Choroid plexus epithelial cell (primary cell): Measurements from ENCODE around the gene TAF3.

Source experiments
- DNase-seq: peaks from one replicate; pipeline ENCODE4 v3.0.0-alpha.2; 2010; ENCODE audit warnings: low read depth
- H3K4me3 ChIP-seq: 2 replicates; pipeline ENCODE4 v1.5.1; 2011; ENCODE audit warnings: low read depth, mild to moderate bottlenecking, control low read depth, low read length, moderate library complexity
- TF ChIP-seq, protein P1 (sequence below): conservative IDR thresholded peaks from 2 replicates; pipeline ENCODE4 v1.5.1; 2011; ENCODE audit warnings: low read depth, mild to moderate bottlenecking, control low read depth, inconsistent platforms, low read length, moderate library complexity

TAF3 gene

DNA sequence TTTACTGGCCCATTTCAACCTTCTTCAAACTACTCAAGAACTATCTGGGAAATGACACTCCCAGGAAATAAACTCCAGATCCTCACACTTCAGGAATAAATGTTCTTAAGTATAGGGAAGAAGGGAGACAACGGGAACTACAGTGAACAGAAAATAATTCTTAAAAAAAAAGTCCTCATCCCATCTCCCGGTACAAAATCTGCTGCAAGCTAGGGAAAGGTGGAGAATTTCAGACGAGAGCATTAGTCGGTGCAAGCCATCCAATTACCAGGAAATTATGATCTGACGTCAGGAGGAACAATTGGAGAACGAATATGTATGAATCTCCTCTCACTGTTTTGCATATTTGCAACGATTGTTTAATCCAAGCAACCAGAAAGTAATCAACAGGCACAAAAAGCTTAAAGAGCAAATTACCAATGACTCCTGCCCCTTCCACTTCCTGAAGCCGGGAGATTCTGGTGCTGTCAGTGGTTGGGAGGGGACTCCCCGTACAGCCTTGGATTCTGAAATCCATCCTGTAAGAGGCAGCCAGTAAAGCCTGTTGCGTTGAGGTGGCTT is 221.1 kb downstream of the TAF3 start:
- TF ChIP-seq, protein P1, sequence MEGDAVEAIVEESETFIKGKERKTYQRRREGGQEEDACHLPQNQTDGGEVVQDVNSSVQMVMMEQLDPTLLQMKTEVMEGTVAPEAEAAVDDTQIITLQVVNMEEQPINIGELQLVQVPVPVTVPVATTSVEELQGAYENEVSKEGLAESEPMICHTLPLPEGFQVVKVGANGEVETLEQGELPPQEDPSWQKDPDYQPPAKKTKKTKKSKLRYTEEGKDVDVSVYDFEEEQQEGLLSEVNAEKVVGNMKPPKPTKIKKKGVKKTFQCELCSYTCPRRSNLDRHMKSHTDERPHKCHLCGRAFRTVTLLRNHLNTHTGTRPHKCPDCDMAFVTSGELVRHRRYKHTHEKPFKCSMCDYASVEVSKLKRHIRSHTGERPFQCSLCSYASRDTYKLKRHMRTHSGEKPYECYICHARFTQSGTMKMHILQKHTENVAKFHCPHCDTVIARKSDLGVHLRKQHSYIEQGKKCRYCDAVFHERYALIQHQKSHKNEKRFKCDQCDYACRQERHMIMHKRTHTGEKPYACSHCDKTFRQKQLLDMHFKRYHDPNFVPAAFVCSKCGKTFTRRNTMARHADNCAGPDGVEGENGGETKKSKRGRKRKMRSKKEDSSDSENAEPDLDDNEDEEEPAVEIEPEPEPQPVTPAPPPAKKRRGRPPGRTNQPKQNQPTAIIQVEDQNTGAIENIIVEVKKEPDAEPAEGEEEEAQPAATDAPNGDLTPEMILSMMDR: no peak
- DNase-seq: no peak
- no peak overlapping the region for H3K4me3 ChIP-seq

DNA sequence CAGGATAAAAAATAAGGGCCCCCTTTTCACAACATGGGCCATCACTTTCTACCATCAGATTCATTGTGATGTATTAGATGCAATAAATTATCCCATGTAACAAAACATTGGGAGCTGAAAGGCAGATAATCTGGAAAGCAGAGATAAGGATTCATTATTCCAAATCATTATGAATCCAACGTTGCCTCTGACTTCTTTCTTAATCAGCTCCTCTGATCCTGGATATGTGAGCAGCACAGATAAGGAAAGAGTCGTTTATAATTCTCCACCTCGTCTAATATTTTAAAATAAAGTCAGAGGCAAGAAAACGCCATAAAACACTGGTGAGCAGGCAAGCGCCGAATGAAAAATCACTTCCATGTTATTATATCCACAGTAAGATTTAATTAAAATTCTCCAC is 222.3 kb downstream of the TAF3 start:
- no peak overlapping the region for H3K4me3 ChIP-seq
- TF ChIP-seq, protein P1: no peak
- DNase-seq: no peak

DNA sequence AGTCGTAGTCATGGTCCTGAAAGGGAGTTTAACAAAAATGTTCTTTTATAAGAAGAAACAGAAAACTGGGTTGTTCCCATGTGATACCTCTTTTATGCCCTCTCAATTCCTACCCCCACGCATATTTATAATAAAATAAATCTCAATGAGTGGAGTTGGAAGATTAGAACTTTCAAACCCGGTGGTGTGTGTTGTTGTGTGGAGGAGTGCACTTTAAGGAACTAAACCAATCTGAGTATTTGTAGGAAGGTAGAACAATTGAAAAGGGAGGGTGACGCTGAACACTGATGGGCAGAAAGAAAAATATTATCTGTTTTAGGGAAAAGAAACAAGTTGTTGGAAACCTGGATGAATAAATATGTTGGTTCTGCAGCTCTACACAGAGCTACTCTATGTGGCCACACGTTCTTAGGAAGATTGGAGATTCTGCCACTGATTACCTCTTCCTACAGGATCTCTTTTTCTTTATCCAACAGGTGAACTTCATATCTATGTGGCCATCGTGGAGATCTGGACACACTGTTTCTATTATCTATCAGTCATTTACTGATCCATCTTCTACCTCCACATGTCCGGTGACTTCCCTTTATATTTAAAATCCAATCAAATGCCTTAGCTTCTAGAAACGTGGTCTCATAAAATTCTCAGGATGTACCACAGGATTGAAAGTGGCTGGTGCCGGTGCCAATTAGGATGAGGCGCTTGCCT is 223.1 kb downstream of the TAF3 start:
- DNase-seq: no peak
- no peak overlapping the region for H3K4me3 ChIP-seq
- TF ChIP-seq, protein P1: no peak

DNA sequence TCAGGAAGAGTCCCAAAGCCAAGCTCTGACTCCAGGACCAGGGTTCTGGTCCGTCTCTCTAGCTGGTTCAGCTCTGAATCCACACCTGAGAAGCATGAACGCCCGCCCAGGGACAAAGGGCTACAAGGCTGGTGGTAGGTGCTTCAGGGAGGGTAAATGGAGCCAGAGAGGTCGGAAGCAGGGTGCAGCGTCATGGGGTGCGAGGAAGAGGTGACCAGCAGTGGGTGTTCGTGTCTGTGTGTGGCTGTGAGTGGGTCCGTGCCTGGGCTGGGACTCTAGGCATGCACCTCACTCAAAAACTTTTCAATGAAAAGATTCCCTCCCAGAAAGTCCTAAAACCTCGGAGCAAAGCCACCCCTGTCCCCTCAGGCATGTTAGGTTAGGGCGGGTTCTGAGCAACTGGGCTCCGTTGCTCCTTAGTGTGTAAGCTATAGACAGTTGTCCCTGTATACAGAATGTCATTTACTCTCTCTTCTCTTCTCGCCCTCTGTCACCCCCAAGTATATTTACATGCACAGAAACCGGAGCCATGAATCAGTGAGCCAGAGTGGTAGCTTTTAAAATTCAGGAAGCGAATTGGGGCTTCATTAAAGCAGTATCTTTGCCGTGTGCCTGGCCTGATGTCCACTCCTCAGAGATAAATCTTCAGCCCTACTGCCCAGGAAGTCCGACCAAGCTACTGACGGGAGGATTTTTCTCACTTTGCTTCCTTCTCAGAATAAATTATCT is 223.9 kb downstream of the TAF3 start:
- TF ChIP-seq, protein P1: no peak
- no peak overlapping the region for H3K4me3 ChIP-seq
- no peak for DNase-seq

DNA sequence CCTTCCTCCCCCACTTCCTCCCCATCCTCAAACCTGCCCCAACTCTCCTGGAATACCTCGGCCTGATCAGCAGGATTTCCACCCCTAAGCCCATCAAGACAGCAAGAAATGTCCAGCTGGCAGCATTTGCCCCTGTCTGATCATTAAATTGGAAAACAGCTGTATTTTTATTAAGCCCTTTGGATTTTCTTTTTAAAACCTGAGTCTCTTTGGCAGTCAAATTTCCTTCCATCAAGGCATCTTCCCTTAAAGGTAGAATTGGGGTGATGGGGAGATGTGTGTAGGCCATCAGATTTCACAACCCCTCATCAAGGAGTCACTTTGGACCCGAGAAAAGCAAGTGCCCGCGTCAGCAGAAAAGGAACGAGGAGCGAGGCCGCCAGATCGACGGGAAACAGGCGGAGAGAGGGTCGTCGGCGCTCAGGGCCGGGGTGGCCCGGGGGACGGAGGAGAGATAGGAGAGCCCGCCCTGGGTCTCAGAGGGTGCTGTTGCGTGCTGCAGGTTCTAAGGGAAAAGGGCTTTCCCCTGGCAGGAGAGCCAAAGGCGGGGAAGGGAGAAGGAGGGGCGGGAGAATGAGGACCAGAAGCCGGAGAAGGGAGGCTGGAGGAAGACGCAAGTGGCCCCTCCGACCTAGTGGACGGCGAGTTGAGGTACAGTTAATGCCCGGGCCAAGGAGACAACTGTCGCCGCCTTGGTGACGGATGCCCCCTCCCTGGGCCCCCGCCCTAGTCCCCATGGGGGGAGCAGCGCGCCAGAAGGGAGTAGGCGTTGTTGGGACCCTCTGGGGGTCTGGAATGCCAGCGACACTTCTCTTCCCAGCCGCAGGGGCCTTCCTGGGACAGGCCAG is 224.6 kb downstream of the TAF3 start:
- no peak for DNase-seq
- no peak overlapping the region for H3K4me3 ChIP-seq
- TF ChIP-seq, protein P1: no peak

DNA sequence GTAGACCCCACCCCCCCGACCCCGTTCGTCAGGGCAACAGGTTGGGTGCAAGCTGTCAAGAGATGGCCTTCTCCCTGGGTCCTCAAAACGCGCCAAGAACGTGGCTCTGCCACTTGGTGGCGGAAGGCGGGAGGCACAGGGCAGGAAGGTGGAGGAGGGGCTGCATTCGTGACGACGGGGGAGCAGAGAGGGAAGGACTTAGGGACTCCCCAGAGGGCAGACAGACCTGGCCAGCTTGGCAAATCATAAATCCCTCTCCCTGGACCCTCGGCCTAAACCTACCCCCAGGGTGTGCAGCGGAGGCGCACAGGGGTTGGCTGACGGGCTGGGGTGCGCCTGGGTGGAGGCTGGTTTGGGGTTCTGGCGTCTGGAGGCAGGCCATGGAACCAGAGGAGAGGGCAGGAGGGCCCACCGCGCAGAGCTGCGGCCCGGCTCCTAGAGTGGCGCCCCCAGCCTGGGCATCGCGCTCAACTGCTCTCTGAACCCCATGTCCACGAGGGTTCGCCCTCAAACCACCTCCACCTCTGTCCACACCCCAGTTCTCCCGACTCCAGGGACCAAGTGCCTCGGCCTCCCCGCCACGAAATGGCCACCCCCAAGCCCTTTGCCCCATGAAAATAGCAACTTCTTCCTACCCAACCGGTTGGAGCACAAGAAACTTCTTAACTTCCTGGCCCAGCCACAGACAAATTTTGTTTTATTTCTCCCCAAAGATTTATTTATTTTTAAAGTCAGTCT is 225.4 kb downstream of the TAF3 start:
- TF ChIP-seq, protein P1: no peak
- no peak for DNase-seq
- H3K4me3 ChIP-seq: no peak overlapping the region
